ENCODE results near the gene TRIM16.
A peak's percentile ranks its signal among the peaks of the same experiment; 100 is the strongest.
"Not testable (repeated sequence)": the region's sequence is repeated elsewhere in the genome, so short reads cannot be mapped to it uniquely, and the experiment has no call there.

The TRIM16 gene

GRCh38 chr17:15649861-15650421 is 34.2 kb downstream of the TRIM16 start:
- TF ChIP-seq CTCF (conservative IDR thresholded peaks at IDR 0.05; ENCODE audit: low read depth), result no peak
- peak; percentile 46 for DNase-seq (ENCODE audit: low spot score)
- ChIA-PET CTCF (no interaction called here), POLR2A (ENCODE audit: low non-redundant PET) (no interaction called here)
- peak overlapping the region; percentile 48; the same call in 1 of the 2 replicates for H3K27ac ChIP-seq

GRCh38 chr17:15648386-15648785 is 35.7 kb downstream of the TRIM16 start:
- POLR2A ChIA-PET (ENCODE audit: low non-redundant PET), result no interaction called here

GRCh38 chr17:15645942-15646312 is 38.2 kb downstream of the TRIM16 start:
- H3K27ac ChIP-seq, result peak overlapping the region; percentile 63
- POLR2A ChIA-PET (ENCODE audit: low non-redundant PET); CTCF ChIA-PET: not testable (repeated sequence)
- peak; percentile 30 for DNase-seq (ENCODE audit: low spot score)

More at GRCh38 chr17:15648386-15648785, 35.7 kb downstream of the TRIM16 start:
- TF ChIP-seq CTCF (conservative IDR thresholded peaks at IDR 0.05; ENCODE audit: low read depth), result no peak
- peak overlapping the region; percentile 51 for H3K27ac ChIP-seq
- CTCF ChIA-PET, result no interaction called here
- DNase-seq (ENCODE audit: low spot score), result no peak

GRCh38 chr17:15645099-15645941 is 38.8 kb downstream of the TRIM16 start:
- DNase-seq (ENCODE audit: low spot score); POLR2A ChIA-PET (ENCODE audit: low non-redundant PET); CTCF ChIA-PET: not testable (repeated sequence)
- H3K27ac ChIP-seq, result peak overlapping the region; percentile 63

- POLR2A ChIA-PET (ENCODE audit: low non-redundant PET); CTCF ChIA-PET; DNase-seq (ENCODE audit: low spot score): not testable (repeated sequence)
- H3K27ac ChIP-seq, result peak overlapping the region; percentile 41; the same call in 1 of the 2 replicates
These were observed 41.4 kb downstream of the TRIM16 start for GRCh38 chr17:15642505-15643251.

GRCh38 chr17:15642014-15642413 is 42.1 kb downstream of the TRIM16 start:
- H3K27ac ChIP-seq; DNase-seq (ENCODE audit: low spot score); POLR2A ChIA-PET (ENCODE audit: low non-redundant PET); CTCF ChIA-PET: not testable (repeated sequence)

- CTCF ChIA-PET; H3K27ac ChIP-seq; DNase-seq (ENCODE audit: low spot score); POLR2A ChIA-PET (ENCODE audit: low non-redundant PET): not testable (repeated sequence)
These were observed 53.1 kb downstream of the TRIM16 start for GRCh38 chr17:15630930-15631453.

GRCh38 chr17:15629991-15630390 is 54.1 kb downstream of the TRIM16 start:
- POLR2A ChIA-PET (ENCODE audit: low non-redundant PET); DNase-seq (ENCODE audit: low spot score); H3K27ac ChIP-seq; CTCF ChIA-PET: not testable (repeated sequence)

- H3K27ac ChIP-seq; DNase-seq (ENCODE audit: low spot score); CTCF ChIA-PET; POLR2A ChIA-PET (ENCODE audit: low non-redundant PET): not testable (repeated sequence)
These were observed 60.4 kb downstream of the TRIM16 start for GRCh38 chr17:15623661-15624209.

GRCh38 chr17:15623255-15623654 is 60.9 kb downstream of the TRIM16 start:
- H3K27ac ChIP-seq; CTCF ChIA-PET; DNase-seq (ENCODE audit: low spot score); POLR2A ChIA-PET (ENCODE audit: low non-redundant PET): not testable (repeated sequence)

GRCh38 chr17:15622124-15622523 is 62.0 kb downstream of the TRIM16 start:
- H3K27ac ChIP-seq; POLR2A ChIA-PET (ENCODE audit: low non-redundant PET); DNase-seq (ENCODE audit: low spot score): not testable (repeated sequence)
- CTCF ChIA-PET, result interaction anchor here (0.7 kb wide), 1 partner anchor 354 kb away, joined by 3 read pairs; no protein-coding TSS in a partner anchor

GRCh38 chr17:15619331-15620058 is 64.6 kb downstream of the TRIM16 start, which contains the start of gene FBXW10B:
FBXW10B (minus strand) TSS chr17:15619704; CDS start chr17:15619512, 192 bp downstream.
- DNase-seq (ENCODE audit: low spot score); CTCF ChIA-PET; POLR2A ChIA-PET (ENCODE audit: low non-redundant PET); H3K27ac ChIP-seq: not testable (repeated sequence)

GRCh38 chr17:15616828-15617227 is 67.3 kb downstream of the TRIM16 start:
- POLR2A ChIA-PET (ENCODE audit: low non-redundant PET); DNase-seq (ENCODE audit: low spot score); CTCF ChIA-PET; H3K27ac ChIP-seq: not testable (repeated sequence)

GRCh38 chr17:15615850-15616249 is 68.3 kb downstream of the TRIM16 start:
- DNase-seq (ENCODE audit: low spot score); H3K27ac ChIP-seq; CTCF ChIA-PET; POLR2A ChIA-PET (ENCODE audit: low non-redundant PET): not testable (repeated sequence)

Data from RWPE1 (cell line).